ENCODE data around the gene HSBP1L1. TPM values are rescaled to one million over a fixed set of nuclear protein-coding genes. Genes with fewer than 3 reads are reported as not detected.

Gene HSBP1L1
- total and polyA plus RNA-seq, 2 of the 13 experiments (the other 11 are each of a cell fraction or from before 2014, with no cell fraction given): 22.6 to 45.1 TPM

- TF ChIP-seq ZBTB33 (CRISPR knock-in tag; IDR thresholded peaks at IDR 0.05) (peak; percentile 85; the same call in 1 of the 2 replicates), SAP130 (CRISPR knock-in tag; IDR thresholded peaks at IDR 0.05; ENCODE audit: low read depth) (peak; percentile 77), ZNF292 (CRISPR knock-in tag; IDR thresholded peaks at IDR 0.05; ENCODE audit: borderline replicate concordance, low read depth) (0 out of 2 replicates have a peak, but pooled peaks have one; percentile 24), PHF21A (CRISPR knock-in tag; IDR thresholded peaks at IDR 0.05) (0 out of 2 replicates have a peak, but pooled peaks have one; percentile 21), KAT7 (CRISPR knock-in tag; IDR thresholded peaks at IDR 0.05; ENCODE audit: borderline replicate concordance) (peak; percentile 55; the same call in 1 of the 2 replicates), YEATS4 (CRISPR knock-in tag; IDR thresholded peaks at IDR 0.05; ENCODE audit: borderline replicate concordance) (peak; percentile 41; the same call in 1 of the 2 replicates), FOXO1 (CRISPR knock-in tag; IDR thresholded peaks at IDR 0.05) (peak; percentile 64; the same call in 1 of the 2 replicates), FOXC1 (CRISPR knock-in tag; IDR thresholded peaks at IDR 0.05; ENCODE audit: borderline replicate concordance) (peak; percentile 82; the same call in 1 of the 2 replicates), SMARCC2 (IDR thresholded peaks at IDR 0.05) (no peak), TFAP4 (IDR thresholded peaks at IDR 0.05; ENCODE audit: borderline replicate concordance, low read depth) (no peak), ZFX (CRISPR knock-in tag; IDR thresholded peaks at IDR 0.05; ENCODE audit: low read depth) (peak; percentile 54), ZNF12 (CRISPR knock-in tag; IDR thresholded peaks at IDR 0.05) (peak; percentile 49; the same call in 1 of the 2 replicates), HDAC1 (CRISPR knock-in tag; IDR thresholded peaks at IDR 0.05) (peak; percentile 64; the same call in 1 of the 2 replicates), FOXO4 (CRISPR knock-in tag; conservative IDR thresholded peaks at IDR 0.05) (no peak), PAF1 (CRISPR knock-in tag; IDR thresholded peaks at IDR 0.05) (no peak), ZBTB14 (CRISPR knock-in tag; IDR thresholded peaks at IDR 0.05) (no peak), SP5 (CRISPR knock-in tag; IDR thresholded peaks at IDR 0.05; ENCODE audit: borderline replicate concordance, low read depth) (no peak), ELK4 (CRISPR knock-in tag; IDR thresholded peaks at IDR 0.05; ENCODE audit: borderline replicate concordance) (no peak), ZFY (CRISPR knock-in tag; IDR thresholded peaks at IDR 0.05) (peak; percentile 21; the same call in 1 of the 2 replicates), ZGPAT (CRISPR knock-in tag; IDR thresholded peaks at IDR 0.05) (0 out of 2 replicates have a peak, but pooled peaks have one; percentile 46), KDM3A (CRISPR knock-in tag; IDR thresholded peaks at IDR 0.05; ENCODE audit: low read depth) (0 out of 2 replicates have a peak, but pooled peaks have one; percentile 42)
These were observed 16.4 kb upstream of the HSBP1L1 start (continued) for GRCh38 chr18:79947881-79948610.

All from HepG2 (cell line).